Activated effector memory CD4-positive, alpha-beta T cell treated with Interleukin-2 at 50 U/mL for 16 hours (primary cell): ENCODE measurements around the gene KRTAP10-10.

Source experiments
- DNase-seq: peaks from one replicate; pipeline ENCODE4 v3.0.0-alpha.2; 2020

The KRTAP10-10 gene

GRCh38 chr21:44686000-44686781 is 49.0 kb downstream of the KRTAP10-10 start:
- DNase-seq = no peak

GRCh38 chr21:44686843-44687561 is 49.8 kb downstream of the KRTAP10-10 start:
- no peak for DNase-seq

- no peak for DNase-seq
Observed at GRCh38 chr21:44687671-44688070, 50.5 kb downstream of the KRTAP10-10 start.
